T-cell (primary cell): ENCODE results near the gene ASIC3. TPM values are rescaled to one million over a fixed set of nuclear protein-coding genes. Genes with fewer than 3 reads are reported as not detected.

Experiments used
- ATAC-seq, 4 experiments: fragments of 200-7000 bp in 3 of 4; fragments of 150-1000 bp in 1 of 4; cut with Tn5 transposase; replicated peaks in 1 of 4; 1 replicate in 3 of 4; 2 replicates in 1 of 4; pipeline ENCODE4 v1.10.0; 2021; ENCODE audit warnings: moderate library complexity in 3 of 4, mild to moderate bottlenecking in 2 of 4, moderate number of reproducible peaks in 1 of 4
- CTCF ChIA-PET, 2 donors: fragments of 300-600 bp; sonication (Branson Sonifier 250); formaldehyde crosslinking; loops; one replicate each; lab custom pipeline; 2022; ENCODE audit warnings: antibody characterized with exemption in 2 of 2; lab: Charles Lee
- POLR2A ChIA-PET, 2 donors: fragments of 300-600 bp; sonication (Branson Sonifier 250); formaldehyde crosslinking; loops; one replicate each; lab custom pipeline; 2022; ENCODE audit warnings: antibody characterized with exemption in 2 of 2; lab: Charles Lee
- DNase-seq, 35 experiments: peaks; one replicate each; pipeline versions ENCODE4 v3.0.0 to v3.0.0-alpha.2; 2013 to 2023
- H3K27ac ChIP-seq: one replicate; pipeline ENCODE4 v1.5.1; 2013; ENCODE audit warnings: low read length
- H3K27me3 ChIP-seq, 2 experiments: replicated peaks in 1 of 2; 1 replicate in 1 of 2; 2 replicates in 1 of 2; pipeline versions ENCODE4 v1.6.1 to v1.7.0; 2013; ENCODE audit warnings: low read length in 1 of 2, mixed read lengths in 1 of 2; ENCODE audit not compliant: control insufficient read depth in 2 of 2, insufficient read depth in 2 of 2; ENCODE audit errors: extremely low read depth in 1 of 2
- H3K36me3 ChIP-seq, 2 donors: 1 replicate in 1 of 2; 2 replicates in 1 of 2; pipeline versions ENCODE4 v1.6.1 to v1.7.0; 2013; ENCODE audit warnings: low read length in 1 of 2; ENCODE audit not compliant: control insufficient read depth in 2 of 2, insufficient read depth in 1 of 2; ENCODE audit errors: extremely low read depth in 1 of 2
- H3K4me1 ChIP-seq, 2 experiments: 1 replicate in 1 of 2; 2 replicates in 1 of 2; pipeline versions ENCODE4 v1.6.1 to v1.7.0; 2013; ENCODE audit warnings: low read length in 2 of 2, mixed read lengths in 1 of 2; ENCODE audit not compliant: insufficient read depth in 2 of 2, control insufficient read depth in 1 of 2; ENCODE audit errors: extremely low read depth in 1 of 2
- H3K4me3 ChIP-seq, 2 donors: 1 replicate in 1 of 2; 2 replicates in 1 of 2; pipeline versions ENCODE4 v1.5.1 to v1.7.0; 2013; ENCODE audit warnings: mild to moderate bottlenecking in 2 of 2, low read length in 1 of 2, moderate library complexity in 1 of 2; ENCODE audit not compliant: control insufficient read depth in 1 of 2; ENCODE audit errors: extremely low read depth in 1 of 2
- H3K9me3 ChIP-seq: 2 replicates; pipeline ENCODE4 v1.7.0; 2013
- H3K27ac Mint-ChIP-seq, 2 donors: one replicate each; pipeline ENCODE4 v1.8.0; 2020 to 2021; ENCODE audit warnings: mild to moderate bottlenecking in 2 of 2, mixed read lengths in 2 of 2
- H3K27me3 Mint-ChIP-seq, 2 donors: one replicate each; pipeline ENCODE4 v1.8.0; 2021 to 2022; ENCODE audit warnings: mixed read lengths in 2 of 2
- H3K36me3 Mint-ChIP-seq: one replicate; pipeline ENCODE4 v1.8.0; 2021; ENCODE audit warnings: mixed read lengths
- H3K4me1 Mint-ChIP-seq, 3 donors: one replicate each; pipeline ENCODE4 v1.8.0; 2020 to 2022; ENCODE audit warnings: mixed read lengths in 3 of 3, mild to moderate bottlenecking in 1 of 3
- H3K4me3 Mint-ChIP-seq, 3 donors: one replicate each; pipeline ENCODE4 v1.8.0; 2020 to 2022; ENCODE audit warnings: mild to moderate bottlenecking in 3 of 3, mixed read lengths in 3 of 3, moderate library complexity in 3 of 3
- H3K9me3 Mint-ChIP-seq, 3 donors: one replicate each; pipeline ENCODE4 v1.8.0; 2020 to 2022; ENCODE audit warnings: mixed read lengths in 3 of 3
- WGBS: methylation state at CpG from one replicate; pipeline ENCODE4 v1.1.5; 2013; ENCODE audit warnings: missing lambda C conversion rate; ENCODE audit not compliant: insufficient coverage; 5-methylcytosine and 5-hydroxymethylcytosine counted together
- total RNA-seq, 35 experiments: library from RNA in 6 of 35; stranded (reverse) in 6 of 35; fragments of 120-200 nt in 1 of 35; gene quantifications; one replicate each; pipeline versions ENCODE4 v1.2.1 to v1.2.4 and lab custom pipeline; 2013 to 2026

Gene ASIC3
- total RNA-seq, 5 donors from 2014 or later (not counting 1 experiment from before 2014, with no cell fraction given) = 9.8 to 16.0 (median 11.9) TPM

GRCh38 chr7:151078233-151079040 lies 30.1 kb downstream of the ASIC3 start:
- peak overlapping the region; percentile 2 to 71 for H3K27ac Mint-ChIP-seq
- POLR2A ChIA-PET = interaction anchor here in 1 of 2 donors (0.6 kb wide), 1 partner anchor 22 kb away, joined by 4 read pairs; no protein-coding TSS in a partner anchor
- H3K4me3 ChIP-seq = no peak overlapping the region
- ATAC-seq = no peak
- peaks cover 20 to 32% of the 10 kb centered on the region in 2 donors for H3K36me3 ChIP-seq
- H3K4me1 Mint-ChIP-seq = peaks cover 18 to 34% (median 25%) of the 10 kb centered on the region in 3 donors
- H3K9me3 Mint-ChIP-seq = no peaks in the 10 kb centered on the region
- no peaks in the 10 kb centered on the region for H3K27me3 ChIP-seq
- CTCF ChIA-PET = interaction anchor here in 1 of 2 donors (0.6 kb wide), 1 partner anchor 100 kb away, joined by 5 read pairs; no protein-coding TSS in a partner anchor
- H3K36me3 Mint-ChIP-seq = peaks cover 13% of the 10 kb centered on the region
- no peak for DNase-seq
- WGBS = 78% methylated on average over 22 of the region's 22 CpGs
- H3K4me3 Mint-ChIP-seq = peak overlapping the region; percentile 79 to 85 (median 80)
- no peaks in the 10 kb centered on the region for H3K27me3 Mint-ChIP-seq
- H3K27ac ChIP-seq = no peak overlapping the region
- no peaks in the 10 kb centered on the region for H3K9me3 ChIP-seq
- H3K4me1 ChIP-seq = peaks cover 11 to 44% of the 10 kb centered on the region in 2 experiments

GRCh38 chr7:151079199-151079910 lies 31.0 kb downstream of the ASIC3 start:
- H3K27me3 ChIP-seq = no peaks in the 10 kb centered on the region
- H3K4me1 Mint-ChIP-seq = peaks cover 26 to 37% (median 27%) of the 10 kb centered on the region in 3 donors

GRCh38 chr7:151080067-151080521 lies 31.8 kb downstream of the ASIC3 start:
- H3K4me1 ChIP-seq = peaks cover 15 to 60% of the 10 kb centered on the region in 2 experiments
- H3K9me3 ChIP-seq = no peaks in the 10 kb centered on the region
- Mint-ChIP-seq H3K9me3 (no peaks in the 10 kb centered on the region), H3K4me1 (peaks cover 31 to 42% (median 34%) of the 10 kb centered on the region in 3 donors), H3K27me3 (peaks cover 2 to 4% of the 10 kb centered on the region in 2 donors), H3K27ac (peak overlapping the region; percentile 73 to 82), H3K36me3 (peaks cover 9% of the 10 kb centered on the region), H3K4me3 (peak overlapping the region; percentile 79 to 85 (median 80))
- ChIA-PET POLR2A (no interaction called here), CTCF (interaction anchor here in 1 of 2 donors (1.0 to 1.2 kb wide), 3 partner anchors 21 to 62 kb away, joined by 3 to 6 read pairs (median 5); partner anchors contain the start of genes ABCB8 and SLC4A2)
- H3K27ac ChIP-seq = peak overlapping the region; percentile 64
- peak overlapping the region; percentile 77 to 90 for H3K4me3 ChIP-seq
- DNase-seq = no peak
- H3K36me3 ChIP-seq = peaks cover 7 to 16% of the 10 kb centered on the region in 2 donors
- under 1% methylated on average over 28 of the region's 31 CpGs for WGBS
- ATAC-seq = peak in 3 of 4 experiments; percentile 0 to 8 (median 1)
- no peaks in the 10 kb centered on the region for H3K27me3 ChIP-seq

More at GRCh38 chr7:151079199-151079910, 31.0 kb downstream of the ASIC3 start:
- 97% methylated on average over 21 of the region's 27 CpGs for WGBS
- Histone ChIP-seq H3K9me3 (no peaks in the 10 kb centered on the region), H3K4me3 (peak overlapping the region; percentile 77 to 90), H3K36me3 (peaks cover 14 to 22% of the 10 kb centered on the region in 2 donors), H3K27ac (peak overlapping the region; percentile 64), H3K4me1 (peaks cover 15 to 54% of the 10 kb centered on the region in 2 experiments)
- ChIA-PET POLR2A (no interaction called here), CTCF (no interaction called here)
- ATAC-seq (no peak), DNase-seq (no peak)
- Mint-ChIP-seq H3K27me3 (no peaks in the 10 kb centered on the region), H3K27ac (peak overlapping the region in 1 of 2 donors; percentile 82), H3K4me3 (peak overlapping the region; percentile 79 to 85 (median 80)), H3K36me3 (peaks cover 13% of the 10 kb centered on the region), H3K9me3 (no peaks in the 10 kb centered on the region)

GRCh38 chr7:151080522-151081169 lies 32.3 kb downstream of the ASIC3 start, which contains the start of gene FASTK:
Gene FASTK (minus strand): TSS chr7:151080809. CDS start chr7:151080766, 43 bp downstream.
- no peaks in the 10 kb centered on the region for H3K9me3 Mint-ChIP-seq
- Histone ChIP-seq H3K4me1 (peaks cover 15 to 66% of the 10 kb centered on the region in 2 experiments), H3K27me3 (peaks cover 0 to under 1% of the 10 kb centered on the region in 2 experiments), H3K27ac (peak within 1 kb of the TSS; percentile 80), H3K9me3 (no peaks in the 10 kb centered on the region), H3K36me3 (peaks cover 4 to 11% of the 10 kb centered on the region in 2 donors), H3K4me3 (peak within 1 kb of the TSS; percentile 77 to 90)
- peak within 1 kb of the TSS; percentile 79 to 82 for H3K27ac Mint-ChIP-seq
- H3K4me1 Mint-ChIP-seq = peaks cover 36 to 47% (median 39%) of the 10 kb centered on the region in 3 donors
- peaks cover 4 to 7% of the 10 kb centered on the region in 2 donors for H3K27me3 Mint-ChIP-seq
- WGBS = 2% methylated on average over 66 of the region's 66 CpGs
- CTCF ChIA-PET = interaction anchor here in 1 of 2 donors (0.5 to 1.2 kb wide), 4 partner anchors 22 to 139 kb away, joined by 3 to 6 read pairs (median 4); partner anchors contain the start of genes ABCB8 and SLC4A2
- peak within 1 kb of the TSS; percentile 80 to 89 (median 85) for H3K4me3 Mint-ChIP-seq
- ATAC-seq (peak; percentile 75 to 89 (median 86)), DNase-seq (peak; percentile 67 to 92 (median 85))
- POLR2A ChIA-PET = no interaction called here
- H3K36me3 Mint-ChIP-seq = peaks cover 7% of the 10 kb centered on the region

GRCh38 chr7:151081170-151082101 lies 33.1 kb downstream of the ASIC3 start:
- Mint-ChIP-seq H3K4me1 (peaks cover 38 to 50% (median 43%) of the 10 kb centered on the region in 3 donors), H3K4me3 (peak overlapping the region; percentile 52 to 89 (median 85)), H3K27ac (no peak overlapping the region), H3K36me3 (no peaks in the 10 kb centered on the region), H3K9me3 (no peaks in the 10 kb centered on the region), H3K27me3 (peaks cover 4 to 7% of the 10 kb centered on the region in 2 donors)
- no peak for ATAC-seq
- H3K36me3 ChIP-seq = peaks cover 0 to 6% of the 10 kb centered on the region in 2 donors
- H3K4me3 ChIP-seq = peak overlapping the region; percentile 57 to 90
- peaks cover 0 to 5% of the 10 kb centered on the region in 2 experiments for H3K27me3 ChIP-seq
- 69% methylated on average over 42 of the region's 64 CpGs for WGBS
- peak overlapping the region; percentile 80 for H3K27ac ChIP-seq
- peaks cover 17 to 70% of the 10 kb centered on the region in 2 experiments for H3K4me1 ChIP-seq
- DNase-seq = peak in 1 of 35 experiments; percentile 14
- CTCF ChIA-PET = interaction anchor here in 1 of 2 donors (0.5 to 1.2 kb wide), 4 partner anchors 23 to 139 kb away, joined by 3 to 6 read pairs (median 4); partner anchors contain the start of genes ABCB8 and SLC4A2
- no peaks in the 10 kb centered on the region for H3K9me3 ChIP-seq
- POLR2A ChIA-PET = no interaction called here
